ENCODE measurements around the gene DDX54. TPM values are rescaled to one million over a fixed set of nuclear protein-coding genes. Genes with fewer than 3 reads are reported as not detected.

DDX54 gene
- total RNA-seq, 2 donors from 2014 or later: 85.8 to 143 TPM

- no peaks in the 10 kb centered on the region for H3K9me3 Mint-ChIP-seq
- peaks cover 4 to 8% of the 10 kb centered on the region in 2 donors for H3K4me1 Mint-ChIP-seq (ENCODE audit: low read depth in 2 of 2)
- H3K4me3 Mint-ChIP-seq: no peak overlapping the region
- H3K36me3 Mint-ChIP-seq: peaks cover 16% of the 10 kb centered on the region
- no peaks in the 10 kb centered on the region for H3K27me3 Mint-ChIP-seq
- ATAC-seq (no peak), DNase-seq (ENCODE audit: low spot score) (no peak)
- no peak overlapping the region for H3K27ac Mint-ChIP-seq
Observed at GRCh38 chr12:113170926-113171325, 14.4 kb downstream of the DDX54 start.

GRCh38 chr12:113170457-113170856, 14.8 kb downstream of the DDX54 start:
- H3K9me3 Mint-ChIP-seq: no peaks in the 10 kb centered on the region
- no peaks in the 10 kb centered on the region for H3K27me3 Mint-ChIP-seq
- H3K4me1 Mint-ChIP-seq (ENCODE audit: low read depth in 2 of 2): peaks cover 4 to 8% of the 10 kb centered on the region in 2 donors
- no peak overlapping the region for H3K27ac Mint-ChIP-seq
- no peak overlapping the region for H3K4me3 Mint-ChIP-seq
- peaks cover 16% of the 10 kb centered on the region for H3K36me3 Mint-ChIP-seq
- DNase-seq (ENCODE audit: low spot score): no peak
- ATAC-seq: no peak

GRCh38 chr12:113169697-113170096, 15.6 kb downstream of the DDX54 start:
- no peaks in the 10 kb centered on the region for H3K27me3 Mint-ChIP-seq
- H3K9me3 Mint-ChIP-seq: no peaks in the 10 kb centered on the region
- no peak overlapping the region for H3K27ac Mint-ChIP-seq
- no peak for DNase-seq (ENCODE audit: low spot score)
- H3K4me1 Mint-ChIP-seq (ENCODE audit: low read depth in 2 of 2): peaks cover 4 to 5% of the 10 kb centered on the region in 2 donors
- no peak for ATAC-seq
- H3K4me3 Mint-ChIP-seq: no peak overlapping the region
- peaks cover 16% of the 10 kb centered on the region for H3K36me3 Mint-ChIP-seq

- Mint-ChIP-seq H3K4me3 (no peak overlapping the region), H3K36me3 (peaks cover 16% of the 10 kb centered on the region), H3K27me3 (no peaks in the 10 kb centered on the region), H3K9me3 (no peaks in the 10 kb centered on the region), H3K27ac (no peak overlapping the region), H3K4me1 (ENCODE audit: low read depth in 2 of 2) (peaks cover 0 to 3% of the 10 kb centered on the region in 2 donors)
- no peak for DNase-seq (ENCODE audit: low spot score)
- no peak for ATAC-seq
Observed at GRCh38 chr12:113167868-113168267, 17.4 kb downstream of the DDX54 start.

GRCh38 chr12:113165521-113166450, 19.5 kb downstream of the DDX54 start:
- Mint-ChIP-seq H3K27ac (no peak overlapping the region), H3K36me3 (peaks cover 2% of the 10 kb centered on the region), H3K4me3 (no peak overlapping the region), H3K4me1 (ENCODE audit: low read depth in 2 of 2) (peaks cover 0 to 2% of the 10 kb centered on the region in 2 donors), H3K27me3 (no peaks in the 10 kb centered on the region), H3K9me3 (no peaks in the 10 kb centered on the region)
- ATAC-seq (no peak), DNase-seq (ENCODE audit: low spot score) (no peak)

- no peak overlapping the region for H3K27ac Mint-ChIP-seq
- H3K4me3 Mint-ChIP-seq: no peak overlapping the region
- no peaks in the 10 kb centered on the region for H3K27me3 Mint-ChIP-seq
- no peak for DNase-seq (ENCODE audit: low spot score)
- no peak for ATAC-seq
- no peaks in the 10 kb centered on the region for H3K9me3 Mint-ChIP-seq
- peaks cover 0 to 2% of the 10 kb centered on the region in 2 donors for H3K4me1 Mint-ChIP-seq (ENCODE audit: low read depth in 2 of 2)
- H3K36me3 Mint-ChIP-seq: peaks cover 5% of the 10 kb centered on the region
Observed at GRCh38 chr12:113164014-113164413, 21.3 kb downstream of the DDX54 start.

- H3K4me3 Mint-ChIP-seq: no peak overlapping the region
- peaks cover 0 to 2% of the 10 kb centered on the region in 2 donors for H3K4me1 Mint-ChIP-seq (ENCODE audit: low read depth in 2 of 2)
- peaks cover 5% of the 10 kb centered on the region for H3K36me3 Mint-ChIP-seq
Observed at GRCh38 chr12:113163030-113163360, 22.3 kb downstream of the DDX54 start.

GRCh38 chr12:113162102-113163029, 22.9 kb downstream of the DDX54 start:
- H3K36me3 Mint-ChIP-seq: peaks cover 5% of the 10 kb centered on the region
- peaks cover 0 to 2% of the 10 kb centered on the region in 2 donors for H3K4me1 Mint-ChIP-seq (ENCODE audit: low read depth in 2 of 2)
- DNase-seq (ENCODE audit: low spot score): no peak
- no peaks in the 10 kb centered on the region for H3K9me3 Mint-ChIP-seq
- ATAC-seq: no peak
- H3K27me3 Mint-ChIP-seq: no peaks in the 10 kb centered on the region
- no peak overlapping the region for H3K4me3 Mint-ChIP-seq
- no peak overlapping the region for H3K27ac Mint-ChIP-seq

More at GRCh38 chr12:113163030-113163360, 22.3 kb downstream of the DDX54 start:
- ATAC-seq (no peak), DNase-seq (ENCODE audit: low spot score) (no peak)
- H3K9me3 Mint-ChIP-seq: no peaks in the 10 kb centered on the region
- no peak overlapping the region for H3K27ac Mint-ChIP-seq
- no peaks in the 10 kb centered on the region for H3K27me3 Mint-ChIP-seq

- H3K36me3 Mint-ChIP-seq: peaks cover 5% of the 10 kb centered on the region
- H3K27ac Mint-ChIP-seq: no peak overlapping the region
Observed at GRCh38 chr12:113161415-113162016, 23.8 kb downstream of the DDX54 start.

GRCh38 chr12:113159937-113160336, 25.3 kb downstream of the DDX54 start:
- ATAC-seq: no peak
- Mint-ChIP-seq H3K27ac (no peak overlapping the region), H3K4me3 (no peak overlapping the region), H3K36me3 (peaks cover 5% of the 10 kb centered on the region), H3K27me3 (peaks cover 0 to 2% of the 10 kb centered on the region in 2 donors), H3K9me3 (no peaks in the 10 kb centered on the region), H3K4me1 (ENCODE audit: low read depth in 2 of 2) (peaks cover 0 to 8% of the 10 kb centered on the region in 2 donors)
- DNase-seq (ENCODE audit: low spot score): no peak

More at GRCh38 chr12:113161415-113162016, 23.8 kb downstream of the DDX54 start:
- Mint-ChIP-seq H3K4me3 (no peak overlapping the region), H3K4me1 (ENCODE audit: low read depth in 2 of 2) (peaks cover 0 to 7% of the 10 kb centered on the region in 2 donors), H3K9me3 (no peaks in the 10 kb centered on the region), H3K27me3 (no peaks in the 10 kb centered on the region)
- DNase-seq (ENCODE audit: low spot score) (no peak), ATAC-seq (no peak)

GRCh38 chr12:113158439-113159203, 26.7 kb downstream of the DDX54 start:
- DNase-seq (ENCODE audit: low spot score) (no peak), ATAC-seq (no peak)
- peaks cover 0 to 2% of the 10 kb centered on the region in 2 donors for H3K27me3 Mint-ChIP-seq
- H3K36me3 Mint-ChIP-seq: peaks cover 5% of the 10 kb centered on the region
- H3K27ac Mint-ChIP-seq: no peak overlapping the region
- H3K9me3 Mint-ChIP-seq: no peaks in the 10 kb centered on the region
- peaks cover 0 to 8% of the 10 kb centered on the region in 2 donors for H3K4me1 Mint-ChIP-seq (ENCODE audit: low read depth in 2 of 2)
- no peak overlapping the region for H3K4me3 Mint-ChIP-seq

- ATAC-seq (no peak), DNase-seq (ENCODE audit: low spot score) (no peak)
- no peaks in the 10 kb centered on the region for H3K9me3 Mint-ChIP-seq
- H3K36me3 Mint-ChIP-seq: peaks cover 5% of the 10 kb centered on the region
- peaks cover 7 to 14% of the 10 kb centered on the region in 2 donors for H3K4me1 Mint-ChIP-seq (ENCODE audit: low read depth in 2 of 2)
- no peak overlapping the region for H3K4me3 Mint-ChIP-seq
- H3K27me3 Mint-ChIP-seq: peaks cover 3 to 8% of the 10 kb centered on the region in 2 donors
- H3K27ac Mint-ChIP-seq: no peak overlapping the region
Observed at GRCh38 chr12:113157218-113157859, 27.9 kb downstream of the DDX54 start.

All from natural killer cell treated with Interleukin-12 subunit alpha and Interleukin-12 subunit beta and Interleukin-15 and Interleukin-18, amount 100 ng/mL, for 72 hours (primary cell).